ENCODE measurements around the gene C2CD4C.

DNA sequence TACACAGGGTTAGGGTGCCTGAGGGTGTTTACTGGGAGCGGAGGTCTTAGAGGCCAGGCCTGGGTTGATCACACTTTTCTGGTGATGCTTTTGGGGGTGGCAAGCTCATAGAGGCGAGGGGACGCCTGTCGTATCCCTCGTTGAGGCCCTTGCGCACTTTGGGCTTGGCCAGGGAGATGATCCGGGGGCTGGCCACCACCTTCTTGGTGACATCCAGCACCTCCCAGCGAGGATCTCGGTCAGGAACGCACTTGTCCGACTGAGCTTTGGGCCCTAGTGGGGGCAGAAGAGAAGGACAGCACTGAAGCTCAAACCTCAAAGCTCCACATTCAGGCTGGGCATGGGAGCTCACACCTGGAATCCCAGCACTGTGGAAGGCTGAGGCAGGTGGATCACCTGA, 46.8 kb downstream of the C2CD4C start:
- TF ChIP-seq, protein P1, sequence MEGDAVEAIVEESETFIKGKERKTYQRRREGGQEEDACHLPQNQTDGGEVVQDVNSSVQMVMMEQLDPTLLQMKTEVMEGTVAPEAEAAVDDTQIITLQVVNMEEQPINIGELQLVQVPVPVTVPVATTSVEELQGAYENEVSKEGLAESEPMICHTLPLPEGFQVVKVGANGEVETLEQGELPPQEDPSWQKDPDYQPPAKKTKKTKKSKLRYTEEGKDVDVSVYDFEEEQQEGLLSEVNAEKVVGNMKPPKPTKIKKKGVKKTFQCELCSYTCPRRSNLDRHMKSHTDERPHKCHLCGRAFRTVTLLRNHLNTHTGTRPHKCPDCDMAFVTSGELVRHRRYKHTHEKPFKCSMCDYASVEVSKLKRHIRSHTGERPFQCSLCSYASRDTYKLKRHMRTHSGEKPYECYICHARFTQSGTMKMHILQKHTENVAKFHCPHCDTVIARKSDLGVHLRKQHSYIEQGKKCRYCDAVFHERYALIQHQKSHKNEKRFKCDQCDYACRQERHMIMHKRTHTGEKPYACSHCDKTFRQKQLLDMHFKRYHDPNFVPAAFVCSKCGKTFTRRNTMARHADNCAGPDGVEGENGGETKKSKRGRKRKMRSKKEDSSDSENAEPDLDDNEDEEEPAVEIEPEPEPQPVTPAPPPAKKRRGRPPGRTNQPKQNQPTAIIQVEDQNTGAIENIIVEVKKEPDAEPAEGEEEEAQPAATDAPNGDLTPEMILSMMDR (IDR thresholded peaks at IDR 0.05; ENCODE audit: poor library complexity, severe bottlenecking) = no peak
- TF ChIP-seq EZH2 (IDR thresholded peaks at IDR 0.05; ENCODE audit: borderline replicate concordance, insufficient read depth, low read length, poor library complexity, severe bottlenecking) (no peak), TAF1 (IDR thresholded peaks at IDR 0.05; ENCODE audit: low read depth) (no peak)

Measured in neural cell (in vitro differentiated cells).